ENCODE data around the gene C17orf50. TPM values are rescaled to one million over a fixed set of nuclear protein-coding genes. Genes with fewer than 3 reads are reported as not detected.

Gene C17orf50
- total and polyA plus RNA-seq, 2 donors from 2014 or later = 0.41 TPM; not detected in 1

DNA sequence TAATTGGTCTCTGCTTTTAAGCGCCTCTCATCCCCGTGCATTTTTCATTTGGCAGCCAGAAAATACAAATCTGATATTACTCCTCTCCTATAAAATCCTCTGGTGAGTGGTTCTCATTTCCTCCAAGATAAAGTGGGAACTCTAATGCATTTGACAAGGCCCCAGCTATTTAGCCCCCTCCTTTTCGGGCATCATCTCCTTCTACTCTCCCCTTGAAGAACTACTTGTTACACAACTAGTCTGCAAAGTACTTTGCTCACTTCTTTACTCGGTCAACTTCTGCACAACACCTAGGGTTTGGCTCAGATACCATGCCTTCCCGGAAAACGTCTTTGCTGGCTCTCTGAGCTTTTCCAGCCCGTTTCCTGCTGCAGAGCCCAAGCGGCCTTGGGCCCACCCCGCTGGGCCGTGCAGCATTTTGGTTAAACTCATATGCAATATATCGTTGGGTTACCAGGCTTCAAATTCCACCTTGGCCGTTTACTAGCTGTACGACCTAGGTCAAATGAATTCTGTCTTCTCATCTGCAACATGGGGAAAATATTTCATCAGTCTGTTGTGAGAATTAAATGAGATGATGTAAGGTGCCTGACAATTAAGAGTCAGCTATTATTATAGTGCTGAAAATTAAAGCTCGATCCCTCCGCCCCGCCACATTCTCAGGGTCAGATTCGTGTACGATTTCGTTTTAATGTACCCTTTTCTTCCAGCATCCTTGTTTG lies 47.7 kb downstream of the C17orf50 start:
- intact Hi-C loops (cut with DNase I) = loop anchor here (5.0 kb wide), 1 partner anchor 41 kb away; no protein-coding TSS in a partner anchor
- peak overlapping the region; percentile 88 to 96 (median 94) for H3K4me3 ChIP-seq (ENCODE audit: low read length in 3 of 3)
- H3K4me1 ChIP-seq (ENCODE audit: control insufficient read depth in 2 of 3, insufficient read depth in 2 of 3, low read depth in 1 of 3, low read length in 3 of 3) = peaks cover 2 to 6% (median 6%) of the 10 kb centered on the region in 3 donors
- peak overlapping the region; percentile 97 for H3K27ac ChIP-seq (ENCODE audit: low read depth in 2 of 2, low read length in 2 of 2)
- no peak for DNase-seq
- TF ChIP-seq CTCF (IDR thresholded peaks at IDR 0.05; ENCODE audit: borderline replicate concordance, extremely low read depth, insufficient read depth) = no peak
- H3K9me3 ChIP-seq (ENCODE audit: control insufficient read depth in 2 of 3, insufficient read depth in 1 of 3, low read length in 3 of 3) = no peaks in the 10 kb centered on the region
- no peak for FAIRE-seq
- H3K9ac ChIP-seq (ENCODE audit: low read length in 3 of 3) = peak overlapping the region; percentile 68 to 95 (median 83)
- H3K27me3 ChIP-seq (ENCODE audit: control insufficient read depth, insufficient read depth, low read length) = no peaks in the 10 kb centered on the region
- H3K36me3 ChIP-seq (ENCODE audit: control insufficient read depth in 2 of 3, insufficient read depth in 3 of 3, low read length in 3 of 3) = no peaks in the 10 kb centered on the region

DNA sequence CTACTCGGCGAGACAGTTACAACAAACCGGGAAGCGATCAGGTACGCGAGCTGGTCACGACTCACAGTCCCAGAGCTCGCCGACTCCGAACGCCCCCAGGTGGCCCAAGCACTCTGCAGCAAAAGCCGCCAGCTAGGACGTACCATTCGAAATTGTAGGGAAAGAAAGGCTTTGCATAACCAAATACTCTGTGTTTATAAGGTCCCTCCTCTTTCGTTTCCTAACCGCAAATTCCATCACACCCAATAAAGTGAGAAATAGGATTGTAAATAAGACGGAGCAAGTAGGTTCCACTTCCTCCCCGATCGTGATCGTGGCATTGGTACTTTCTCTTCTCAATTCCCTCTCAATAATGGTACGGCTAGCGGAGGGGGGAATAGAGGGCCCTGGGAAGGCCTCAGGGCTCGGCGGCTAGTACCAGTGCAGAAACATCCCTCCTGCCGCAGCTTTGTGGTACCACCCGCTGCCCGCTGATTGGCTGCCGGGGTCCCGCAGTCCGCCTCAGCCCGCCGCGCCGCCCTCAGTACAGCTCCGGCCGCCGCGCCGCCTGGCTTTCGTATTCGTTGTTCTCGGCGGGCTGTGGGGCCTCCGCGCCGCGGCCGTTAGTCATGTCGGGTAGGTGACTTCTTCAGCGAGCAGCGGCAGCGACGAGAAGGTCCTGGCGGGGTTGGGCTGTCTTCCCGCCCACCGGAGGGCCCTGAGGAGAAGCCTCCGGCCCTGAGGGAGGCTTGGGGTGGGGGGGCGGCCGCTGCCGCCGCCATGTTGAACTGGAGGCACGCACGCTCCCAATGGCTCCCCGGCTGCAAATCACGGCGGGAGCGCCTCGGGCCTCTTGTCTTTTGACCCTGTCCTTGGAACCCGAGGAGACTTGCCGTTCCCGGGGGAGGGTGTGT lies 48.5 kb downstream of the C17orf50 start, which contains the start of gene TAF15:
TAF15 (plus strand) TSS at position 523 of the 893 bp plus-strand sequence; CDS start at position 609, 86 bp downstream.
- FAIRE-seq (no peak), DNase-seq (peak; percentile 97 to 99 (median 98))
- Histone ChIP-seq H3K36me3 (ENCODE audit: control insufficient read depth in 2 of 3, insufficient read depth in 3 of 3, low read length in 3 of 3) (no peaks in the 10 kb centered on the region), H3K9ac (ENCODE audit: low read length in 3 of 3) (peak within 1 kb of the TSS; percentile 91 to 97 (median 95)), H3K9me3 (ENCODE audit: control insufficient read depth in 2 of 3, insufficient read depth in 1 of 3, low read length in 3 of 3) (no peaks in the 10 kb centered on the region), H3K4me1 (ENCODE audit: control insufficient read depth in 2 of 3, insufficient read depth in 2 of 3, low read depth in 1 of 3, low read length in 3 of 3) (peaks cover 2 to 6% (median 6%) of the 10 kb centered on the region in 3 donors), H3K27ac (ENCODE audit: low read depth in 2 of 2, low read length in 2 of 2) (peak within 1 kb of the TSS; percentile 97), H3K27me3 (ENCODE audit: control insufficient read depth, insufficient read depth, low read length) (no peaks in the 10 kb centered on the region), H3K4me3 (ENCODE audit: low read length in 3 of 3) (peak within 1 kb of the TSS; percentile 96 to 98 (median 97))
- peak; percentile 70 for TF ChIP-seq CTCF (IDR thresholded peaks at IDR 0.05; ENCODE audit: borderline replicate concordance, extremely low read depth, insufficient read depth)
- intact Hi-C loops (cut with DNase I) = loop anchor here (5.0 kb wide), 1 partner anchor 42 kb away; no protein-coding TSS in a partner anchor

DNA sequence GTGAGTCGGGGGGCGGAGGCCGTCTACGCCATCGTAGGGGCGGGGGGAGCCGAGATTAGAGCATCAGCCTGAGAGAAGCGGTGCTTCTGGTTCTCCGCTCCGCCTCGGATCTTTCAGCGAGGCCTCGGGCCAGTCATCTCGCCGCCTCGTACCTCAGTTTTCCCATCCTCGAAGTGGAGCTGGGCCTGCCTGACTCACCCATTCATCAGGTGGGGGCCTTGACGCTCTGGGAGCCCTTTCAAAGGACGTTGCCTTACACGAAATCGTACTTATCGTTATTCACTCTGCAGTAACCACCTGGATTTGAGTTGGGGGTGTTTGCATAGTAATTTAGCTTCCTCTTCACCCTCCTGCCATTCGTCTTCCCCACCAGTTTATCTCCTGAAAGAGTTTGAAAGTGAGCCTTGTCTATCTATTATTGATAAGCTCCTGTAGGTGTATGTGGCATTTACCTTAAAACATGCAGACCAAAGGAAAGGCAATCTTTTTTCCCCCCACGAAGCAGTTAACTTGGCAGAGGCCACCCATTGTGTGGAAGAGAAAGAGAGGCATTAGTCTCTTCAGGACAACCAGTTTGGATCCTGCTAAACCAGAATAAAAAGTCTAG lies 49.3 kb downstream of the C17orf50 start:
- no peak for TF ChIP-seq CTCF (IDR thresholded peaks at IDR 0.05; ENCODE audit: borderline replicate concordance, extremely low read depth, insufficient read depth)
- DNase-seq = peak in 2 of 5 donors; percentile 21 to 27
- no peak for FAIRE-seq
- H3K4me3 ChIP-seq (ENCODE audit: low read length in 3 of 3) = peak overlapping the region; percentile 96 to 98 (median 97)
- peak overlapping the region; percentile 91 to 97 (median 95) for H3K9ac ChIP-seq (ENCODE audit: low read length in 3 of 3)
- H3K4me1 ChIP-seq (ENCODE audit: control insufficient read depth in 2 of 3, insufficient read depth in 2 of 3, low read depth in 1 of 3, low read length in 3 of 3) = peaks cover 2 to 6% (median 6%) of the 10 kb centered on the region in 3 donors
- no peaks in the 10 kb centered on the region for H3K36me3 ChIP-seq (ENCODE audit: control insufficient read depth in 2 of 3, insufficient read depth in 3 of 3, low read length in 3 of 3)
- peak overlapping the region; percentile 97 for H3K27ac ChIP-seq (ENCODE audit: low read depth in 2 of 2, low read length in 2 of 2)
- intact Hi-C loops (cut with DNase I) = loop anchor here (5.0 kb wide), 1 partner anchor 43 kb away; no protein-coding TSS in a partner anchor
- H3K9me3 ChIP-seq (ENCODE audit: control insufficient read depth in 2 of 3, insufficient read depth in 1 of 3, low read length in 3 of 3) = no peaks in the 10 kb centered on the region
- H3K27me3 ChIP-seq (ENCODE audit: control insufficient read depth, insufficient read depth, low read length) = no peaks in the 10 kb centered on the region
